HepG2 (cell line): Measurements from ENCODE around the gene SUPT20HL2.

Experiments used
- BHLHE40 ChIP-seq: IDR thresholded peaks from 2 replicates; pipeline ENCODE4 v1.6.1; 2011; ENCODE audit warnings: low read length, improper control_type of control experiment
- GFI1 ChIP-seq: sonication (generic); formaldehyde crosslinking; IDR thresholded peaks from 2 replicates; pipeline ENCODE4 v1.5.0; 2020; ENCODE audit warnings: missing genetic modification reagents, mild to moderate bottlenecking, borderline replicate concordance
- GLI4 ChIP-seq: sonication (generic); formaldehyde crosslinking; IDR thresholded peaks from 2 replicates; pipeline ENCODE4 v1.5.1; 2020; ENCODE audit warnings: missing genetic modification reagents, mild to moderate bottlenecking, moderate library complexity, borderline replicate concordance
- HDAC6 ChIP-seq: fragments of 200-600 bp; sonication (generic); IDR thresholded peaks from 2 replicates; pipeline ENCODE4 v1.7.0; 2017; ENCODE audit warnings: mild to moderate bottlenecking, antibody characterized with exemption, low read length, low read depth
- MED1 ChIP-seq: sonication (generic); formaldehyde crosslinking; IDR thresholded peaks from 2 replicates; pipeline ENCODE4 v1.4.0; 2020; ENCODE audit warnings: missing genetic modification reagents
- NFKB2 ChIP-seq: sonication (generic); formaldehyde crosslinking; IDR thresholded peaks from 2 replicates; pipeline ENCODE4 v1.4.0; 2020; ENCODE audit warnings: missing genetic modification reagents, borderline replicate concordance
- ZNF143 ChIP-seq: sonication (generic); formaldehyde crosslinking; IDR thresholded peaks from 2 replicates; pipeline ENCODE4 v1.4.0; 2020; ENCODE audit warnings: missing genetic modification reagents
- ZNF607 ChIP-seq: sonication (generic); formaldehyde crosslinking; IDR thresholded peaks from 2 replicates; pipeline ENCODE4 v1.5.1; 2020; ENCODE audit warnings: missing genetic modification reagents, mild to moderate bottlenecking, borderline replicate concordance
- ZNF674 ChIP-seq: sonication (generic); formaldehyde crosslinking; IDR thresholded peaks from 2 replicates; pipeline ENCODE4 v1.5.0; 2020; ENCODE audit warnings: low read depth, mild to moderate bottlenecking, missing genetic modification reagents
- ZNF703 ChIP-seq: sonication (generic); formaldehyde crosslinking; IDR thresholded peaks from 2 replicates; pipeline ENCODE4 v1.5.1; 2020; ENCODE audit warnings: missing genetic modification reagents, mild to moderate bottlenecking, moderate library complexity, borderline replicate concordance
- ZNF772 ChIP-seq: sonication (generic); formaldehyde crosslinking; IDR thresholded peaks from 2 replicates; pipeline ENCODE4 v1.5.0; 2020; ENCODE audit warnings: mild to moderate bottlenecking, missing genetic modification reagents
- TF ChIP-seq, protein P1 (sequence below), 2 experiments: sonication (generic) in 1 of 2; formaldehyde crosslinking in 1 of 2; IDR thresholded peaks; 2 replicates each; pipeline versions ENCODE4 v1.5.1 to v1.6.1; 2011 to 2020; ENCODE audit warnings: borderline replicate concordance in 1 of 2, low read depth in 1 of 2, low read length in 1 of 2, mild to moderate bottlenecking in 1 of 2, missing genetic modification reagents in 1 of 2, moderate library complexity in 1 of 2
- TF ChIP-seq, protein P2 (sequence below): sonication (generic); formaldehyde crosslinking; IDR thresholded peaks from 2 replicates; pipeline ENCODE4 v1.5.0; 2020; ENCODE audit warnings: mild to moderate bottlenecking, missing genetic modification reagents, moderate library complexity
- TF ChIP-seq, protein P3 (sequence below), 2 experiments: IDR thresholded peaks; 2 replicates each; pipeline ENCODE4 v1.6.1; 2011 to 2012; ENCODE audit warnings: low read length in 2 of 2, borderline replicate concordance in 1 of 2, low read depth in 1 of 2, mild to moderate bottlenecking in 1 of 2, moderate library complexity in 1 of 2

DNA sequence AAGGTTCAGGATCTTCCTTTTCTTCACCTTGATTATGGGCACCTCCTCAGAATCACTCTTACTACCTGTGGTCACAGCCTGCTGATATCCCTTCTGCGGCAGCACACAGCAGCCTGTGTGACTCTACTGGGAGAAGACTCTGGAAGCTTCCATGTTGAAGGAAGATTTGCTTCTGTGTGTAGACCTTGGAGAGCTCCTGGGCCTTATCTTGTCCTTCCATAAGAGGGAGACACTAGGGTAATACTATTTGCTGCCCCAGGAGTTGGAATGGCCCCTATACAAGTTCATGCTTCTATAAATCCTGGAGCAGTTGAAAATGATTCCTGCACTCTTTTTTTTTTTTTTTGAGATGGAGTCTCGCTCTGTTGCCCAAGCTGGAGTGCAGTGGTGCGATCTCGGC lies 36.3 kb upstream of the SUPT20HL2 start:
- TF ChIP-seq ZNF772 (CRISPR knock-in tag): no peak
- TF ChIP-seq, protein P1, sequence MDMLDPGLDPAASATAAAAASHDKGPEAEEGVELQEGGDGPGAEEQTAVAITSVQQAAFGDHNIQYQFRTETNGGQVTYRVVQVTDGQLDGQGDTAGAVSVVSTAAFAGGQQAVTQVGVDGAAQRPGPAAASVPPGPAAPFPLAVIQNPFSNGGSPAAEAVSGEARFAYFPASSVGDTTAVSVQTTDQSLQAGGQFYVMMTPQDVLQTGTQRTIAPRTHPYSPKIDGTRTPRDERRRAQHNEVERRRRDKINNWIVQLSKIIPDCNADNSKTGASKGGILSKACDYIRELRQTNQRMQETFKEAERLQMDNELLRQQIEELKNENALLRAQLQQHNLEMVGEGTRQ (IDR thresholded peaks at IDR 0.05; ENCODE audit: low read depth, low read length): no peak
- TF ChIP-seq, protein P1 (CRISPR knock-in tag; IDR thresholded peaks at IDR 0.05; ENCODE audit: borderline replicate concordance): no peak
- TF ChIP-seq ZNF703 (CRISPR knock-in tag): no peak
- no peak for TF ChIP-seq ZNF143 (CRISPR knock-in tag)
- no peak for TF ChIP-seq GFI1 (CRISPR knock-in tag)
- TF ChIP-seq MED1 (CRISPR knock-in tag): no peak
- TF ChIP-seq HDAC6: no peak
- no peak for TF ChIP-seq BHLHE40
- TF ChIP-seq ZNF607 (CRISPR knock-in tag): no peak
- no peak for TF ChIP-seq GLI4
- TF ChIP-seq, protein P2, sequence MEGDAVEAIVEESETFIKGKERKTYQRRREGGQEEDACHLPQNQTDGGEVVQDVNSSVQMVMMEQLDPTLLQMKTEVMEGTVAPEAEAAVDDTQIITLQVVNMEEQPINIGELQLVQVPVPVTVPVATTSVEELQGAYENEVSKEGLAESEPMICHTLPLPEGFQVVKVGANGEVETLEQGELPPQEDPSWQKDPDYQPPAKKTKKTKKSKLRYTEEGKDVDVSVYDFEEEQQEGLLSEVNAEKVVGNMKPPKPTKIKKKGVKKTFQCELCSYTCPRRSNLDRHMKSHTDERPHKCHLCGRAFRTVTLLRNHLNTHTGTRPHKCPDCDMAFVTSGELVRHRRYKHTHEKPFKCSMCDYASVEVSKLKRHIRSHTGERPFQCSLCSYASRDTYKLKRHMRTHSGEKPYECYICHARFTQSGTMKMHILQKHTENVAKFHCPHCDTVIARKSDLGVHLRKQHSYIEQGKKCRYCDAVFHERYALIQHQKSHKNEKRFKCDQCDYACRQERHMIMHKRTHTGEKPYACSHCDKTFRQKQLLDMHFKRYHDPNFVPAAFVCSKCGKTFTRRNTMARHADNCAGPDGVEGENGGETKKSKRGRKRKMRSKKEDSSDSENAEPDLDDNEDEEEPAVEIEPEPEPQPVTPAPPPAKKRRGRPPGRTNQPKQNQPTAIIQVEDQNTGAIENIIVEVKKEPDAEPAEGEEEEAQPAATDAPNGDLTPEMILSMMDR (CRISPR knock-in tag): no peak
- no peak for TF ChIP-seq ZNF674 (CRISPR knock-in tag)
- TF ChIP-seq, protein P3, sequence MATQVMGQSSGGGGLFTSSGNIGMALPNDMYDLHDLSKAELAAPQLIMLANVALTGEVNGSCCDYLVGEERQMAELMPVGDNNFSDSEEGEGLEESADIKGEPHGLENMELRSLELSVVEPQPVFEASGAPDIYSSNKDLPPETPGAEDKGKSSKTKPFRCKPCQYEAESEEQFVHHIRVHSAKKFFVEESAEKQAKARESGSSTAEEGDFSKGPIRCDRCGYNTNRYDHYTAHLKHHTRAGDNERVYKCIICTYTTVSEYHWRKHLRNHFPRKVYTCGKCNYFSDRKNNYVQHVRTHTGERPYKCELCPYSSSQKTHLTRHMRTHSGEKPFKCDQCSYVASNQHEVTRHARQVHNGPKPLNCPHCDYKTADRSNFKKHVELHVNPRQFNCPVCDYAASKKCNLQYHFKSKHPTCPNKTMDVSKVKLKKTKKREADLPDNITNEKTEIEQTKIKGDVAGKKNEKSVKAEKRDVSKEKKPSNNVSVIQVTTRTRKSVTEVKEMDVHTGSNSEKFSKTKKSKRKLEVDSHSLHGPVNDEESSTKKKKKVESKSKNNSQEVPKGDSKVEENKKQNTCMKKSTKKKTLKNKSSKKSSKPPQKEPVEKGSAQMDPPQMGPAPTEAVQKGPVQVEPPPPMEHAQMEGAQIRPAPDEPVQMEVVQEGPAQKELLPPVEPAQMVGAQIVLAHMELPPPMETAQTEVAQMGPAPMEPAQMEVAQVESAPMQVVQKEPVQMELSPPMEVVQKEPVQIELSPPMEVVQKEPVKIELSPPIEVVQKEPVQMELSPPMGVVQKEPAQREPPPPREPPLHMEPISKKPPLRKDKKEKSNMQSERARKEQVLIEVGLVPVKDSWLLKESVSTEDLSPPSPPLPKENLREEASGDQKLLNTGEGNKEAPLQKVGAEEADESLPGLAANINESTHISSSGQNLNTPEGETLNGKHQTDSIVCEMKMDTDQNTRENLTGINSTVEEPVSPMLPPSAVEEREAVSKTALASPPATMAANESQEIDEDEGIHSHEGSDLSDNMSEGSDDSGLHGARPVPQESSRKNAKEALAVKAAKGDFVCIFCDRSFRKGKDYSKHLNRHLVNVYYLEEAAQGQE (IDR thresholded peaks at IDR 0.05; ENCODE audit: borderline replicate concordance in 1 of 2, low read depth in 1 of 2, low read length in 2 of 2): peak in 1 of 2 experiments; percentile 67; a peak in 1 of 4 replicates
- TF ChIP-seq NFKB2 (CRISPR knock-in tag): no peak
